A549 (cell line): ENCODE measurements around the gene ZFHX2.

Experiments
- CHD2 ChIP-seq: fragments of 150-350 bp; IDR thresholded peaks from 2 replicates; pipeline ENCODE4 v1.6.1; 2014; ENCODE audit warnings: low read length; ENCODE audit not compliant: partially characterized antibody
- CHD4 ChIP-seq: fragments of 200-600 bp; sonication (generic); IDR thresholded peaks from 2 replicates; pipeline ENCODE4 v1.6.1; 2016; ENCODE audit warnings: antibody characterized with exemption, mild to moderate bottlenecking, borderline replicate concordance
- CTCF ChIP-seq: fragments of >200 bp; sonication (Bioruptor Twin); formaldehyde crosslinking; IDR thresholded peaks from 3 replicates; pipeline ENCODE4 v1.5.1; 2016
- ELK1 ChIP-seq: fragments of 150-350 bp; IDR thresholded peaks from 2 replicates; pipeline ENCODE4 v1.6.1; 2014; ENCODE audit warnings: low read depth, mild to moderate bottlenecking, low read length
- HDAC2 ChIP-seq: fragments of 200-600 bp; sonication (generic); IDR thresholded peaks from 2 replicates; pipeline ENCODE4 v1.6.1; 2016
- MAX ChIP-seq: IDR thresholded peaks from 2 replicates; pipeline ENCODE4 v1.6.1; 2012
- MYC ChIP-seq: IDR thresholded peaks from 2 replicates; pipeline ENCODE4 v1.6.1; 2012; ENCODE audit warnings: mild to moderate bottlenecking, inconsistent platforms, low read length, improper control_type of control experiment, borderline replicate concordance
- NPAS2 ChIP-seq: fragments of 250-450 bp; sonication (Bioruptor Pico); IDR thresholded peaks from 2 replicates; pipeline ENCODE4 v1.8.0; 2022; ENCODE audit warnings: mild to moderate bottlenecking, moderate library complexity, borderline replicate concordance
- POLR2A ChIP-seq: IDR thresholded peaks from 2 replicates; pipeline ENCODE4 v1.6.1; 2012; ENCODE audit warnings: mild to moderate bottlenecking, low read length
- REST ChIP-seq: fragments of 200-600 bp; sonication (generic); IDR thresholded peaks from 2 replicates; pipeline ENCODE4 v1.6.1; 2016; ENCODE audit warnings: antibody characterized with exemption, mild to moderate bottlenecking, moderate library complexity
- RFX5 ChIP-seq: fragments of 450-650 bp; IDR thresholded peaks from 2 replicates; pipeline ENCODE4 v1.7.1; 2014; ENCODE audit warnings: antibody characterized with exemption, mild to moderate bottlenecking, moderate library complexity
- RNF2 ChIP-seq: fragments of 200-600 bp; sonication (generic); IDR thresholded peaks from 2 replicates; pipeline ENCODE4 v1.6.1; 2016; ENCODE audit warnings: low read depth, mild to moderate bottlenecking, antibody characterized with exemption, moderate library complexity, borderline replicate concordance
- USF2 ChIP-seq: fragments of 450-650 bp; IDR thresholded peaks from 2 replicates; pipeline ENCODE4 v1.6.1; 2014; ENCODE audit warnings: antibody characterized with exemption
- ZFP36 ChIP-seq: fragments of 450-650 bp; IDR thresholded peaks from 2 replicates; pipeline ENCODE4 v1.6.1; 2014; ENCODE audit warnings: borderline replicate concordance; ENCODE audit not compliant: partially characterized antibody

- TF ChIP-seq RNF2 (no peak), CTCF (peak; percentile 69), REST (no peak), ZFP36 (no peak), POLR2A (no peak), CHD2 (no peak), ELK1 (no peak), MYC (no peak), USF2 (no peak), RFX5 (no peak), CHD4 (no peak), NPAS2 (CRISPR knock-in tag) (no peak), MAX (no peak), HDAC2 (no peak)
These were observed 11.4 kb upstream of the ZFHX2 start for GRCh38 chr14:23562822-23563472.
